GM12878 (cell line): ENCODE results near the gene ELAVL3. TPM values are rescaled to one million over a fixed set of nuclear protein-coding genes. Genes with fewer than 3 reads are reported as not detected.
A peak's percentile ranks its signal among the peaks of the same experiment; 100 is the strongest.
"Not testable (repeated sequence)": the region's sequence is repeated elsewhere in the genome, so short reads cannot be mapped to it uniquely, and the experiment has no call there.

Source experiments
- ATAC-seq: fragments of 200-7000 bp; cut with Tn5 transposase; 3 replicates; pipeline ENCODE4 v1.9.1; 2020; ENCODE audit warnings: mild to moderate bottlenecking, moderate library complexity
- BruUV-seq: library from RNA; stranded (reverse); fragments of 400-500 nt; replicated peaks from 2 replicates; lab custom pipeline; 2021; lab: Mats Ljungman, UMichigan
- CTCF ChIA-PET: fragments of 300-600 bp; sonication (Branson Sonifier 250); formaldehyde crosslinking; extraction: SDS; loops from one replicate; lab custom pipeline; 2021; ENCODE audit warnings: inconsistent platforms; lab: Yijun Ruan, JAX
- POLR2A ChIA-PET: fragments of 350-600 bp; formaldehyde crosslinking; extraction: SDS; loops from one replicate; lab custom pipeline; 2021; ENCODE audit warnings: inconsistent platforms; lab: Charles Lee
- RAD21 ChIA-PET: fragments of 300-600 bp; sonication (Branson Sonifier 250); formaldehyde crosslinking; loops from one replicate; lab custom pipeline; 2023; ENCODE audit warnings: antibody characterized with exemption; ENCODE audit not compliant: unreplicated experiment; lab: Charles Lee
- SMC1A ChIA-PET: fragments of 300-600 bp; sonication (Branson Sonifier 250); formaldehyde crosslinking; loops from one replicate; lab custom pipeline; 2023; ENCODE audit not compliant: unreplicated experiment, uncharacterized antibody; lab: Charles Lee
- DNase-seq: peaks from one replicate; pipeline ENCODE4 v3.0.0-alpha.2; 2011; ENCODE audit warnings: low read depth, low spot score
- FAIRE-seq: peaks from 3 replicates; lab custom pipeline; 2011; peaks lifted over from hg19 to GRCh38; lab: Jason Lieb, UNC
- H2AFZ ChIP-seq: 2 replicates; pipeline ENCODE4 v1.6.0; 2011; ENCODE audit warnings: low read depth, low read length, control low read depth; ENCODE audit not compliant: control insufficient read depth
- H3K27ac ChIP-seq: 2 replicates; pipeline ENCODE4 v1.5.1; 2011; ENCODE audit warnings: control low read depth; ENCODE audit not compliant: control insufficient read depth, insufficient read depth
- H3K27me3 ChIP-seq, 2 experiments: replicated peaks in 1 of 2; 2 replicates each; pipeline versions ENCODE4 v1.6.0 to v1.6.1; 2011; ENCODE audit warnings: low read length in 1 of 2; ENCODE audit not compliant: control insufficient read depth in 2 of 2, insufficient read depth in 2 of 2
- H3K36me3 ChIP-seq, 2 experiments: 2 replicates each; pipeline ENCODE4 v1.5.1; 2011; ENCODE audit warnings: low read length in 1 of 2; ENCODE audit not compliant: control insufficient read depth in 2 of 2, insufficient read depth in 2 of 2
- H3K4me1 ChIP-seq: 2 replicates; pipeline ENCODE4 v1.6.1; 2011; ENCODE audit warnings: mild to moderate bottlenecking, low read length, moderate library complexity, mixed read lengths; ENCODE audit not compliant: control insufficient read depth, insufficient read depth
- H3K4me2 ChIP-seq: 2 replicates; pipeline ENCODE4 v1.6.0; 2011; ENCODE audit warnings: control low read depth; ENCODE audit not compliant: control insufficient read depth, insufficient read depth
- H3K4me3 ChIP-seq: fragments of 200-600 bp; sonication (generic); 2 replicates; pipeline ENCODE4 v1.5.1; 2016
- H3K79me2 ChIP-seq: 2 replicates; pipeline ENCODE4 v1.6.0; 2011; ENCODE audit warnings: low read length; ENCODE audit not compliant: control insufficient read depth, insufficient read depth
- H3K9ac ChIP-seq: 2 replicates; pipeline ENCODE4 v1.8.0; 2011; ENCODE audit warnings: low read length, control low read depth, mixed read lengths; ENCODE audit not compliant: control insufficient read depth, insufficient read depth
- H3K9me3 ChIP-seq: replicated peaks from 3 replicates; pipeline ENCODE4 v1.5.1; 2011; ENCODE audit warnings: mild to moderate bottlenecking, low read length; ENCODE audit not compliant: control insufficient read depth, insufficient read depth
- H4K20me1 ChIP-seq: 2 replicates; pipeline ENCODE4 v1.6.0; 2011; ENCODE audit not compliant: control insufficient read depth, insufficient read depth
- CBFB ChIP-seq: IDR thresholded peaks from 2 replicates; pipeline ENCODE4 v1.6.1; 2016; ENCODE audit warnings: antibody characterized with exemption, low read depth
- CBX5 ChIP-seq: sonication (generic); IDR thresholded peaks from 2 replicates; pipeline ENCODE4 v1.6.1; 2016; ENCODE audit warnings: low read depth, moderate library complexity, mild to moderate bottlenecking, inconsistent platforms
- CREB1 ChIP-seq: IDR thresholded peaks from 2 replicates; pipeline ENCODE4 v1.6.1; 2012; ENCODE audit warnings: low read depth, mild to moderate bottlenecking, inconsistent platforms
- JUND ChIP-seq: IDR thresholded peaks from 2 replicates; pipeline ENCODE4 v1.6.1; 2012; ENCODE audit warnings: low read depth, mild to moderate bottlenecking, low read length, improper control_type of control experiment, moderate library complexity
- RAD21 ChIP-seq: IDR thresholded peaks from 2 replicates; pipeline ENCODE4 v1.6.1; 2011; ENCODE audit warnings: mild to moderate bottlenecking, low read depth, low read length, moderate library complexity; ENCODE audit not compliant: insufficient read depth
- STAT3 ChIP-seq: IDR thresholded peaks from 2 replicates; pipeline ENCODE4 v1.6.1; 2011; ENCODE audit warnings: low read depth, low read length, improper control_type of control experiment
- TARDBP ChIP-seq: IDR thresholded peaks from 2 replicates; pipeline ENCODE4 v1.6.1; 2016; ENCODE audit warnings: borderline replicate concordance
- TCF3 ChIP-seq: IDR thresholded peaks from 2 replicates; pipeline ENCODE4 v1.6.1; 2012; ENCODE audit warnings: low read depth, mild to moderate bottlenecking, low read length, borderline replicate concordance; ENCODE audit not compliant: insufficient read depth
- TCF7 ChIP-seq: IDR thresholded peaks from 2 replicates; pipeline ENCODE4 v1.6.1; 2014; ENCODE audit warnings: antibody characterized with exemption, borderline replicate concordance
- WGBS: methylation state at CpG from one replicate; pipeline ENCODE4 v1.1.6; 2016; ENCODE audit warnings: low lambda C conversion rate; ENCODE audit not compliant: insufficient replicate concordance, insufficient coverage; ENCODE audit errors: missing lambda C conversion rate; 5-methylcytosine and 5-hydroxymethylcytosine counted together
- in situ Hi-C: fragments of 300-500 bp; cut with MboI; formaldehyde crosslinking; loops from 9 replicates; pipeline ENCODE4 v1.14.3; 2018; ENCODE audit warnings: mixed read lengths
- intact Hi-C: fragments of 100-400 bp; cut with micrococcal nuclease; formaldehyde crosslinking; loops from one replicate; pipeline ENCODE4 v1.14.2; 2022; ENCODE audit not compliant: unreplicated experiment
- polyA plus RNA-seq, 11 experiments: library from polyadenylated mRNA; depleted of rRNA in 4 of 11; unstranded in 6 of 11; stranded (reverse) in 5 of 11; fragments of >200 nt; fragmentation: Nextera tagmentation in 4 of 11; fragmentation: Illumina TruSeq in 1 of 11; extraction: Ambion mirVana in 4 of 11; extraction: Trizol in 1 of 11; gene quantifications; 1 replicate in 1 of 11; 2 replicates in 10 of 11; pipeline versions ENCODE4 v1.2.1 to v1.2.3, GENCODE V29; 2011 to 2016; ENCODE audit warnings: inconsistent platforms in 2 of 11, missing spikeins in 2 of 11, low read depth in 1 of 11
- total RNA-seq, 4 experiments: library from RNA; depleted of rRNA in 3 of 4; stranded (reverse); fragments of >200 nt in 3 of 4; fragmentation: Illumina TruSeq in 1 of 4; extraction: Trizol in 1 of 4; gene quantifications; 2 replicates each; pipeline versions ENCODE4 v1.2.1 to v1.2.3, GENCODE V29; 2013 to 2021
- TF ChIP-seq, protein P1 (sequence below), 3 experiments: IDR thresholded peaks in 2 of 3; conservative IDR thresholded peaks in 1 of 3; 2 replicates each; pipeline ENCODE4 v1.5.1; 2011; ENCODE audit warnings: low read depth in 3 of 3, low read length in 3 of 3, mild to moderate bottlenecking in 3 of 3, control low read depth in 2 of 3, moderate library complexity in 2 of 3, inconsistent platforms in 1 of 3, mixed read lengths in 1 of 3; ENCODE audit not compliant: control insufficient read depth in 2 of 3, insufficient read depth in 1 of 3; ENCODE audit errors: extremely low read depth in 1 of 3
- TF ChIP-seq, protein P2 (sequence below): fragments of 450-650 bp; IDR thresholded peaks from 2 replicates; pipeline ENCODE4 v1.6.1; 2018; ENCODE audit warnings: borderline replicate concordance, mild to moderate bottlenecking; ENCODE audit not compliant: partially characterized antibody

ELAVL3 gene
- total and polyA plus RNA-seq, 10 of the 15 experiments (the other 5 are each of a cell fraction or from before 2014, with no cell fraction given) = under 0.01 to 0.05 (median 0.01) TPM; not detected in 7

DNA sequence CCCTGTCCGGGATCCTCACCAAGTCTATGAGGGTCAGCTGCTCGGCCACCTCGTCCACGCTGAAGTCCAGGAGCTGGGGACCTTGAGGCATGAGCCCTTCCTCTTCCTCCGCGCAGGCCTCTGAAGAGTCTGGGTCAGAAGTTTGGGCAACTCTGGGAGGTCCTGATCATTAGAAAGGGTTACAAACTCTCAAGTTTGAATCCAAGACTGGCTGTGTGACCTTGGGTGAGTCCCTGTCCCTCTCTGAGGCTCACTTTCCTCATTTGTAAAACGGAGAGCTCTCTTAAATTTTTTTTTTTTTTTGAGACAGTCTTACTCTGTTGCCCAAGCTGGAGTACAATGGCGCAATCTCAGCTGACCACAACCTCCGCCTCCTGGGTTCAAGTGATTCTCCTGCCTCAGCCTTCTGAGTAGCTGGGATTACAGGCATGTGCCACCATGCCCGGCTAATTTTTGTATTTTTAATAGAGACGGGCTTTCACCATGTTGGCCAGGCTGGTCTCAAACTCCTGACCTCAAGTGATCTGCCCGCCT lies 74.1 kb downstream of the ELAVL3 start:
- RAD21 ChIA-PET, H3K9me3 ChIP-seq, H3K27me3 ChIP-seq, H3K4me3 ChIP-seq, intact Hi-C loops, H3K79me2 ChIP-seq, H3K9ac ChIP-seq, DNase-seq, FAIRE-seq, H2AFZ ChIP-seq, CTCF ChIA-PET, H3K4me2 ChIP-seq, BruUV-seq, SMC1A ChIA-PET, H3K36me3 ChIP-seq, in situ Hi-C loops, ATAC-seq, H3K4me1 ChIP-seq, H3K27ac ChIP-seq, H4K20me1 ChIP-seq: not testable (repeated sequence)
- 52% methylated on average over 11 of the region's 12 CpGs for WGBS
- POLR2A ChIA-PET = interaction anchor here (1.5 kb wide), 1 partner anchor 15 kb away, joined by 3 read pairs; no protein-coding TSS in a partner anchor

DNA sequence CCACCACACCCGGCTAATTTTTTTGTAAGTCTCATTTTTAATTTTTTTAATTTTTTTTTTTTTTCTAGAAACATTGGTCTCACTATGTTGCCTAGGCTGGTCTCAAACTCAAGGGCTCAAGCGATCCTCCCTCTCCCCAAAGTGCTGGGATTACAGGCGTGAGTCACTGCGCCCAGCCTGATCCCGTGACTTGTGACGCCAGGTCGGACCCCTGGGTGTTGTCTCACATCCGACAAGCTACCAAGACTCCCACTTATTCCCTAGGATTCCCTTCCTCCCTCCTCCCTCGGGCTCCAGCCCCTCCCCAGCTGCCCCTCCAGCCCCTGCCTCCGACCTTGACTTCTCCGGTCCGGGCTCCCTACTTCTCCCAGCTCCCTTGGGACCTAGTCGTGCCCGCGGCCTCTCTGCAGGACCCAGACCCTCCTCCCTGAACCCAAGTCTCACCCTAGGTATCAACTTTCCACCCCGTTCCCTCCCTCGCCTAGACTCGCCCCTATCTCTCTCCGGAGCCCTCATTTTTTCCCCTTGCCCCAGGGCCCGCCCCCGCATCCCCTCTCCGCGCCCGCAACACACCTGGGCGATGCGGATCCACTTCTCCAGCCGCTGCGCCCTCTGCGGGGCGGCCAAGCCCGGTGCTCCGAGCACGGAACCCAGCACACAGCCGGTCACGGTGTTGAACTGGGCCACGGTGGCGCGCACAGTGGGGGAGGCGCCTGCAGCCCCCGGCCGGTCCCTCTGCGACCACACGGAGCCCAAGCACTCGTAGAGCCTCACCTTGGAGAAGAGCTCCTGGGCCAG lies 74.8 kb downstream of the ELAVL3 start:
- no peak overlapping the region for H3K4me3 ChIP-seq
- ATAC-seq = no peak
- WGBS = 40% methylated on average over 25 of the region's 44 CpGs
- H3K4me1 ChIP-seq = no peaks in the 10 kb centered on the region
- H3K36me3 ChIP-seq = no peaks in the 10 kb centered on the region
- H4K20me1 ChIP-seq = no peaks in the 10 kb centered on the region
- no peak overlapping the region for H3K4me2 ChIP-seq
- H3K9me3 ChIP-seq = no peaks in the 10 kb centered on the region
- intact Hi-C loops = no loop called here
- no peak overlapping the region for H3K27ac ChIP-seq
- no peak for FAIRE-seq
- ChIA-PET POLR2A (interaction anchor here (1.5 kb wide), 1 partner anchor 16 kb away, joined by 3 read pairs; no protein-coding TSS in a partner anchor), CTCF (no interaction called here), RAD21 (no interaction called here), SMC1A (no interaction called here)
- no peak for DNase-seq
- in situ Hi-C loops = no loop called here
- no peaks in the 10 kb centered on the region; a peak in 1 of 4 replicates for H3K27me3 ChIP-seq
- no peak overlapping the region for H2AFZ ChIP-seq
- no peak overlapping the region for H3K9ac ChIP-seq
- H3K79me2 ChIP-seq = no peaks in the 10 kb centered on the region
- no TSS peak for BruUV-seq
- no peak for TF ChIP-seq TARDBP
- no peak for TF ChIP-seq STAT3
- no peak for TF ChIP-seq CBX5
- 0 out of 2 replicates have a peak, but pooled peaks have one; percentile 31 for TF ChIP-seq TCF3
- 0 out of 2 replicates have a peak, but pooled peaks have one; percentile 6 for TF ChIP-seq RAD21
- TF ChIP-seq, protein P1, sequence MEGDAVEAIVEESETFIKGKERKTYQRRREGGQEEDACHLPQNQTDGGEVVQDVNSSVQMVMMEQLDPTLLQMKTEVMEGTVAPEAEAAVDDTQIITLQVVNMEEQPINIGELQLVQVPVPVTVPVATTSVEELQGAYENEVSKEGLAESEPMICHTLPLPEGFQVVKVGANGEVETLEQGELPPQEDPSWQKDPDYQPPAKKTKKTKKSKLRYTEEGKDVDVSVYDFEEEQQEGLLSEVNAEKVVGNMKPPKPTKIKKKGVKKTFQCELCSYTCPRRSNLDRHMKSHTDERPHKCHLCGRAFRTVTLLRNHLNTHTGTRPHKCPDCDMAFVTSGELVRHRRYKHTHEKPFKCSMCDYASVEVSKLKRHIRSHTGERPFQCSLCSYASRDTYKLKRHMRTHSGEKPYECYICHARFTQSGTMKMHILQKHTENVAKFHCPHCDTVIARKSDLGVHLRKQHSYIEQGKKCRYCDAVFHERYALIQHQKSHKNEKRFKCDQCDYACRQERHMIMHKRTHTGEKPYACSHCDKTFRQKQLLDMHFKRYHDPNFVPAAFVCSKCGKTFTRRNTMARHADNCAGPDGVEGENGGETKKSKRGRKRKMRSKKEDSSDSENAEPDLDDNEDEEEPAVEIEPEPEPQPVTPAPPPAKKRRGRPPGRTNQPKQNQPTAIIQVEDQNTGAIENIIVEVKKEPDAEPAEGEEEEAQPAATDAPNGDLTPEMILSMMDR (IDR thresholded peaks at IDR 0.05 in 2 of 3, conservative IDR thresholded peaks at IDR 0.05 in 1 of 3; ENCODE audit: control insufficient read depth in 2 of 3, extremely low read depth in 1 of 3, insufficient read depth in 1 of 3, low read depth in 3 of 3, low read length in 3 of 3) = peak; percentile 2 to 11 (median 5); a peak in 1 of 6 replicates
- no peak for TF ChIP-seq JUND
- no peak for TF ChIP-seq CBFB
- TF ChIP-seq TCF7 = no peak
- no peak for TF ChIP-seq CREB1
- TF ChIP-seq, protein P2, sequence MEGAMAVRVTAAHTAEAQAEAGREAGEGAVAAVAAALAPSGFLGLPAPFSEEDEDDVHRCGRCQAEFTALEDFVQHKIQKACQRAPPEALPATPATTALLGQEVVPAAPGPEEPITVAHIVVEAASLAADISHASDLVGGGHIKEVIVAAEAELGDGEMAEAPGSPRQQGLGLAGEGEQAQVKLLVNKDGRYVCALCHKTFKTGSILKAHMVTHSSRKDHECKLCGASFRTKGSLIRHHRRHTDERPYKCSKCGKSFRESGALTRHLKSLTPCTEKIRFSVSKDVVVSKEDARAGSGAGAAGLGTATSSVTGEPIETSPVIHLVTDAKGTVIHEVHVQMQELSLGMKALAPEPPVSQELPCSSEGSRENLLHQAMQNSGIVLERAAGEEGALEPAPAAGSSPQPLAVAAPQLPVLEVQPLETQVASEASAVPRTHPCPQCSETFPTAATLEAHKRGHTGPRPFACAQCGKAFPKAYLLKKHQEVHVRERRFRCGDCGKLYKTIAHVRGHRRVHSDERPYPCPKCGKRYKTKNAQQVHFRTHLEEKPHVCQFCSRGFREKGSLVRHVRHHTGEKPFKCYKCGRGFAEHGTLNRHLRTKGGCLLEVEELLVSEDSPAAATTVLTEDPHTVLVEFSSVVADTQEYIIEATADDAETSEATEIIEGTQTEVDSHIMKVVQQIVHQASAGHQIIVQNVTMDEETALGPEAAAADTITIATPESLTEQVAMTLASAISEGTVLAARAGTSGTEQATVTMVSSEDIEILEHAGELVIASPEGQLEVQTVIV = no peak
